Parathyroid adenoma (tissue), 2 donors: ENCODE data around the gene EEF1A1.

Experiments used
- H2AFZ ChIP-seq: fragments of 300-600 bp; sonication (generic); one replicate; pipeline ENCODE4 v1.7.0; 2017; ENCODE audit warnings: antibody characterized with exemption, mild to moderate bottlenecking
- H3K27ac ChIP-seq: fragments of 300-600 bp; sonication (generic); one replicate; pipeline ENCODE4 v1.7.0; 2017
- H3K27me3 ChIP-seq: fragments of 300-600 bp; sonication (generic); one replicate; pipeline ENCODE4 v1.7.0; 2017; ENCODE audit warnings: low read length; ENCODE audit not compliant: control insufficient read depth, insufficient read depth
- H3K36me3 ChIP-seq: fragments of 300-600 bp; sonication (generic); one replicate; pipeline ENCODE4 v1.7.0; 2017; ENCODE audit warnings: low read length; ENCODE audit not compliant: control insufficient read depth, insufficient read depth
- H3K4me1 ChIP-seq: fragments of 300-600 bp; sonication (generic); one replicate; pipeline ENCODE4 v1.7.0; 2017; ENCODE audit warnings: control low read depth
- H3K4me2 ChIP-seq: fragments of 300-600 bp; sonication (generic); one replicate; pipeline ENCODE4 v1.7.0; 2017; ENCODE audit warnings: low read length
- H3K4me3 ChIP-seq: fragments of 300-600 bp; sonication (generic); one replicate; pipeline ENCODE4 v1.7.0; 2017; ENCODE audit warnings: low read depth, low read length
- H3K79me2 ChIP-seq: fragments of 300-600 bp; sonication (generic); one replicate; pipeline ENCODE4 v1.7.0; 2017; ENCODE audit warnings: control low read depth
- H3K9ac ChIP-seq: fragments of 300-600 bp; sonication (generic); one replicate; pipeline ENCODE4 v1.7.0; 2017; ENCODE audit warnings: mild to moderate bottlenecking
- H3K9me3 ChIP-seq: fragments of 300-600 bp; sonication (generic); one replicate; pipeline ENCODE4 v1.7.0; 2017; ENCODE audit warnings: low read length; ENCODE audit not compliant: control insufficient read depth
- TF ChIP-seq, protein P1 (sequence below): fragments of 300-600 bp; sonication (generic); IDR thresholded peaks from one replicate; pipeline ENCODE4 v1.7.0; 2017; ENCODE audit warnings: antibody characterized with exemption, mild to moderate bottlenecking
- donor health status: primary hyperparathyroidism.

The EEF1A1 gene

DNA sequence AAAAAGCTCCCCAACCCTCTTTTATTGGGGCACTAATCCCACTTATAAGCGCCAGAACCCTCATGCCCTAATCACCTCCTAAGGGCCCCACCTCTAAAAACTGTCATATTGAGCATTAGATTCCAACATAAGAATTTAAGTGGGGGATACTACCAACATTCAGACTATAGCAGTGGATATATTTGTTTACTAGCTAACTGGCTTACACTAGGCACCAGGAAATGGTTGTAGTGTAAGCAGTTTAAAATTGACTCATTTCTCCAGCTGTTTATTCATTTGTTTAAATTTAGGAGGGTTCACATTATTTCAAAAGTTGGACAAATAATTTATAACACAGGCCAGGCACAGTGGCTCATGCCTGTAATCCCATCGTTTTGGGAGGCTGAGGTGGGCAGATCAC, 36.4 kb downstream of the EEF1A1 start:
- Histone ChIP-seq H3K79me2 (peaks cover 3% of the 10 kb centered on the region), H3K36me3 (no peaks in the 10 kb centered on the region), H3K4me2 (no peak overlapping the region), H3K27me3 (no peaks in the 10 kb centered on the region), H3K9ac (no peak overlapping the region), H3K9me3 (no peaks in the 10 kb centered on the region), H3K4me3 (no peak overlapping the region), H2AFZ (no peak overlapping the region), H3K27ac (no peak overlapping the region), H3K4me1 (peaks cover 11% of the 10 kb centered on the region)
- TF ChIP-seq, protein P1, sequence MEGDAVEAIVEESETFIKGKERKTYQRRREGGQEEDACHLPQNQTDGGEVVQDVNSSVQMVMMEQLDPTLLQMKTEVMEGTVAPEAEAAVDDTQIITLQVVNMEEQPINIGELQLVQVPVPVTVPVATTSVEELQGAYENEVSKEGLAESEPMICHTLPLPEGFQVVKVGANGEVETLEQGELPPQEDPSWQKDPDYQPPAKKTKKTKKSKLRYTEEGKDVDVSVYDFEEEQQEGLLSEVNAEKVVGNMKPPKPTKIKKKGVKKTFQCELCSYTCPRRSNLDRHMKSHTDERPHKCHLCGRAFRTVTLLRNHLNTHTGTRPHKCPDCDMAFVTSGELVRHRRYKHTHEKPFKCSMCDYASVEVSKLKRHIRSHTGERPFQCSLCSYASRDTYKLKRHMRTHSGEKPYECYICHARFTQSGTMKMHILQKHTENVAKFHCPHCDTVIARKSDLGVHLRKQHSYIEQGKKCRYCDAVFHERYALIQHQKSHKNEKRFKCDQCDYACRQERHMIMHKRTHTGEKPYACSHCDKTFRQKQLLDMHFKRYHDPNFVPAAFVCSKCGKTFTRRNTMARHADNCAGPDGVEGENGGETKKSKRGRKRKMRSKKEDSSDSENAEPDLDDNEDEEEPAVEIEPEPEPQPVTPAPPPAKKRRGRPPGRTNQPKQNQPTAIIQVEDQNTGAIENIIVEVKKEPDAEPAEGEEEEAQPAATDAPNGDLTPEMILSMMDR: no peak

DNA sequence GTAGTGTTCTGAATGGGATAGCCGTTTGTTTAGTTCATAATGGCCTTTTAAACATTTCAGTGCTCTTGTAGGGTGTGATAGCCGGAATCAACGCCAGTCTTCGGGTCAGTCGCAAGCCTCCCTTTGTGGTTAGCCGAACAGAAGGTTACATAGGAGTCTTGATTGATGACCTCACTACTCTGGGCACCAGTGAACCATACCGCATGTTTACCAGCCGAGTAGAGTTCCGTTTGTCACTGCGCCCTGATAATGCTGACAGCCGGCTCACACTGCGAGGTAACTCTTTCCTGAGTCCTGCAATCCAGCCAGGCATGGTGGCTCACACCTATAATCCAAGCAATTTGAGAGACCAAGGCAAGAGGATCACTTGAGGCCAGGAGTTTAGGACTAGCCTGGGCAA, 38.9 kb downstream of the EEF1A1 start:
- Histone ChIP-seq H3K9ac (no peak overlapping the region), H3K27ac (peak overlapping the region; percentile 21), H3K4me1 (peaks cover 11% of the 10 kb centered on the region), H3K27me3 (no peaks in the 10 kb centered on the region), H2AFZ (peak overlapping the region; percentile 47), H3K79me2 (no peaks in the 10 kb centered on the region), H3K4me2 (no peak overlapping the region), H3K36me3 (no peaks in the 10 kb centered on the region), H3K4me3 (no peak overlapping the region), H3K9me3 (no peaks in the 10 kb centered on the region)
- TF ChIP-seq, protein P1: no peak

DNA sequence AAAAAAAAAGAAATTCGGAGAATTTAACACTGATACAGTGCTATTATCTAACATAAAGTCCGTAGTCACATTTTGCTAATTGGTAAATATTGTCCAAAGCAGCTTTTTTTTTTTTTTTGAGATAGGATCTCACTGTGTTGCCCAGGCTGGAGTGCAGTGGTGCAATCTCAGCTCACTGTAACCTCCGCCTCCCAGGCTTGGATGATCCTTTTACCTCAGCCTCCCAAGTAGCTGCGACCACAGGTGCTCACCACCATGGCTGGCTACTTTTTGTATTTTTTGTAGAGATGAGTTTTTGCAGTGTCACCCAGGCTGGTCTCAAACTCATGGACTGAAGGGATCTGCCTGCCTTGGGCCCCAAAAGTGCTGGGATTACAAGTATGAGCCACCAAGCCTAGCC, 43.4 kb downstream of the EEF1A1 start:
- no peaks in the 10 kb centered on the region for H3K27me3 ChIP-seq
- no peaks in the 10 kb centered on the region for H3K36me3 ChIP-seq
- H3K79me2 ChIP-seq: peaks cover 3% of the 10 kb centered on the region
- H2AFZ ChIP-seq: no peak overlapping the region
- H3K4me3 ChIP-seq: no peak overlapping the region
- H3K4me1 ChIP-seq: peaks cover 11% of the 10 kb centered on the region
- H3K27ac ChIP-seq: no peak overlapping the region
- TF ChIP-seq, protein P1: no peak
- no peak overlapping the region for H3K9ac ChIP-seq
- no peak overlapping the region for H3K4me2 ChIP-seq
- H3K9me3 ChIP-seq: no peaks in the 10 kb centered on the region

DNA sequence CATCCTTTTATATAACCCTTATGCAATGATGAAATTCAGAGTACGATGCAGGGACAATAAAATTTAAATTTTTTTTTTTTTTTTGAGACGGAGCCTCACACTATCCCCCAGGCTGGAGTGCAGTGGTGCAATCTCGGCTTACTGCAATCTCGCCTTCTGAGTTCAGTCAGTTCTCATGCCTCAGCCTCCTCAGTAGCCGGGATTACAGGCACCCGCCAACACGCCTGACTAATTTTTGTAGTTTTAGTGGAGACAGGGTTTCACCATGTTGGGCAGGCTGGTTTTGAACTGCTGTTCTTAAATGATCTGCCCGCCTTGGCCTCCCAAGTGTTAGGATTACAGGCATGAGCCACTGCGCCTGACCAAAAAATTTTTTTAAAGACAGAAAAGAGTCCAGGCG, 44.1 kb downstream of the EEF1A1 start:
- no peak overlapping the region for H3K9ac ChIP-seq
- no peak overlapping the region for H3K4me2 ChIP-seq
- peaks cover 3% of the 10 kb centered on the region for H3K79me2 ChIP-seq
- no peak overlapping the region for H3K4me3 ChIP-seq
- TF ChIP-seq, protein P1: no peak
- no peaks in the 10 kb centered on the region for H3K36me3 ChIP-seq
- H3K9me3 ChIP-seq: no peaks in the 10 kb centered on the region
- no peaks in the 10 kb centered on the region for H3K27me3 ChIP-seq
- H2AFZ ChIP-seq: no peak overlapping the region
- H3K27ac ChIP-seq: no peak overlapping the region
- peaks cover 5% of the 10 kb centered on the region for H3K4me1 ChIP-seq

DNA sequence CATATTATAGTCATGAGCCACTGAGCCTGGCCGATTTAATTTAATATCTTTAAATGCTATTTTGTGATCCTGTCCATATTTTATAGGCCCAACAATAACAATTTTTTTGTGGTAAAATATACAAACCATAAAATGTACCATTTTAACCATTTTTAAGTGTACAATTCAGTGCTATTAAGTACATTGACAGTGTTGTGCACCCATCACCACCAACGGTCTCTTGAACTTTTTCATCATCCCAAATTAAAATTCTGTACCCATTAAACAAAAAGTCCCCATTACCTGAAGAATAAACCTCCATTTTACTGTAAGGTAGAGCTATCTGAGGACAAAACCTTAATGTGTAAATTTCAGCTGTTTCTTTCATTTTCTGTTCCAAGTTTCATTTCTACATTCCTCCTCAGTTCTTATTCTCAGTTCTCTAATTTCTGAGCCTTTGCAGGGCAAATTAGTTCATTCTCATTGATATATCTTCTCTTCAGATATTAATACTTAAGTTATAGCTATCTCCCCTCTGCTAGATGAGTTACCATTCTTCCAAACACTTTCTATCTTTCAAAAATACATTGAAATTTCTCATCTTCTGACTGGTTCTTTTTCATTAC, 49.0 kb downstream of the EEF1A1 start:
- Histone ChIP-seq H3K36me3 (no peaks in the 10 kb centered on the region), H3K4me2 (no peak overlapping the region), H2AFZ (no peak overlapping the region), H3K79me2 (peaks cover 3% of the 10 kb centered on the region), H3K4me1 (no peaks in the 10 kb centered on the region), H3K4me3 (no peak overlapping the region), H3K27ac (no peak overlapping the region), H3K9me3 (no peaks in the 10 kb centered on the region), H3K9ac (no peak overlapping the region), H3K27me3 (no peaks in the 10 kb centered on the region)
- TF ChIP-seq, protein P1: no peak
